GM04504 (cell line): Measurements from ENCODE around the gene HOXC9.

ENCODE experiments used
- DNase-seq: peaks from one replicate; pipeline ENCODE4 v3.0.0-alpha.2; 2012; ENCODE audit warnings: low read depth

The HOXC9 gene

GRCh38 chr12:53976172-53976822, 23.7 kb upstream of the HOXC9 start:
- DNase-seq, result peak; percentile 96

- no peak for DNase-seq
Observed at GRCh38 chr12:53976823-53977595, 23.0 kb upstream of the HOXC9 start.

- no peak for DNase-seq
Observed at GRCh38 chr12:53977596-53978445, 22.1 kb upstream of the HOXC9 start.

DNA sequence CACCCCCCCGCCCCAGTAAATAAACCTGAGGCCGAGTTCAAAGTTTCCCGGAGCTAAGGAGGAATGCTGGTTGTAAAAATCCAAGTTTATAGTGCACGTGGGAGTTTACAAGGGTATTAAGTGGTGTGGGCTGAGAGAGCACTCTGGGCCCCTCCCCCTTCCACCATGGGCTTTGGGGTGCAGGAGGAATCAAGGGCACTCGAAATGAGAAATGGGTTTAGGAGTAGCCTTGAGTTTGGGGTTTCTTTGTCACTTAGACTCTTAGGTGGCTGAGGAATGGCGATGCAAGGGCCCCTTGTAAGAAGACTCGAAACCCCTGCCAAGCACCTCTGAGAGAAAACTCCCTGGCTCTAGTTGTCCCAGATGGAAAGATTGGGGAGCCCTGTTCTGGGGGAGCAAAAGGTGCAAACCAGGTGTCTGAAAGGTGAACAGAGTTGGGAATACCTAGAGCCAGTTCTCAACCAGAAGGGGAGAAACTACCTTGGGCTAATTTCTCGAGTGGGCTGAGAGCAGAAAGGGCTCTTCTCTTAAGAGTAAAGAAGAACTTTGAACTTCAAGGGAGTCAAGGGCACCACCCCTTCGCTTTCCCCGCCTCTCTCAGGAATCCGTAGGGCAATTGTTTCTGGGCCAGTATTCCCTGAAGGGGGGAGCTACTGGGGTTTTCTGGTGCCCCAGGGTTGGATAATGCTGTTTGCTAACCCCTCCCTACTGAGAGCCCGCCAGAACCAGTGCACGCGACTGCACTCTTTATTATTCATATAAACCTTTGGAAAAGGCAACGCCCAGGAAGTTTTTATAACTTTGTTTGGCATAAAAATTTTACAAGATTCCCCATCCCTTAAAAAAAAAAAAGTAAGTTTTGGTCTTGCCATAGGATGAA, 21.2 kb upstream of the HOXC9 start:
- peak; percentile 95 for DNase-seq

DNA sequence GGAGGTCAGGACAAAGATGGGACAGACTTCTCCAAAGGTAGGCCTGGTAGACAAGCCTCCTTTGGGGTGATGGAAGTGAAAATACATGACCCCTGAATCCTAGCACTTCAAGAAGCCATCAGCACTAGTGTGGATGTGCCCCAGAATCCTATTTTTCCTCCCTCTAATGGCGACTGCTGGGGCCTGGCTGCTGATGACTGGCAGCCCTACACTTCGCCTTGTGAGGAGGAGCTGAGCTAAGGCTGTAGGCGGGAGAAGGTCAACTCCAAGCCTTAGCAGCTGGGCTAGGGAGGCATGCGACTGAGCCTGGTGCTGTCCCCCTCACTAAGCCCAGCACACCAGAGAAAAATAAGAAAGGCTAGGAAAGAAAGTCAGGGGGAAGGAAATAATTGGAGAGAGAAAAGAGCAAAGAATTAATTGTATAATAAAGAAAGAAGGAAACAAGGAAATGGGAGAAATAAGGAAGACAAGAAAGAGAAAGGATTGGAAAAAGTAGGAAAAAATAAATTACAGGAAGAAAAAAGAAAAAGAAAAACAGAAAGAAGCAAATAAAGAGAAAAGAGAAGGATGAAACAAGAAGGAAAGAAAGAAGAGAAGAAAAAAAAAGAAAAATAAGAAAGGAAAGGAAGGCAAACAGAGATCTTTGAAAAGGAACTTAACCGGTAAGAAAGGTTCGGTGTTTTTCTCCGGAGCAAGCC, 19.7 kb upstream of the HOXC9 start:
- DNase-seq, result no peak

DNA sequence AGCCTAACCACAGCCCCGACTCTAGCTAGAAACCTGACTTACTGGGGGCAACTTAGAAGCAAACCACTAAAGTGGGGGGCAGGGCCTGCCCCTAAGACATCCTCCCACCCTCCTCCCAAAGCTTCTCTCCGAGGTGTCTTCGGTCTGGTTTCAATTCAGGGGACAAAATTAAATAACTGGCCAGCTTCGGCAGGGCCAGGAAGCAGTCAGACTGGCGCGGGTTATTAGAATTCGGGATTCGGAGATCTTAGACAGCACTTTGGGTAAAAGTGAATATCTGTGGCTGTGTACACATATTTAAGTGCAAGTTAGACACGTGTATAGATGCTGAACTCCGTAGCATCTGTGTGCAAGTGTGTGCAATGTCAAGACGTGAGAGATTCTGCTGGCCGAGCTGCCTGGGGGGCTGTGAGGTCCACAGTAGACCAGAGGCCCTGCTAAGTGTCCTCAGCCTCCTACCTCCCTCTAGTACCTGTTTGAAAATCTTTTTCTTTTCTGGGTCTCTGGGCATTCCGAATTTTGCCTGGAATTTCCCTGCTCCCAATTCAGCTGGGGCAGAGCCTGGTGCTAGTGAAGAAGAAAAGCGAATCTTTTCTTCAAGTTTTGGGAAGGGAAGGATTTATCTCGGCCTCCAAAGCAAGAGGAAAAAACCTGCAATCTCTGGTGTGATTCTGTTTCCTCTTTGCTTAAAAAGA, 19.0 kb upstream of the HOXC9 start:
- no peak for DNase-seq

- DNase-seq, result no peak
Observed at GRCh38 chr12:53981634-53982565, 18.1 kb upstream of the HOXC9 start.

DNA sequence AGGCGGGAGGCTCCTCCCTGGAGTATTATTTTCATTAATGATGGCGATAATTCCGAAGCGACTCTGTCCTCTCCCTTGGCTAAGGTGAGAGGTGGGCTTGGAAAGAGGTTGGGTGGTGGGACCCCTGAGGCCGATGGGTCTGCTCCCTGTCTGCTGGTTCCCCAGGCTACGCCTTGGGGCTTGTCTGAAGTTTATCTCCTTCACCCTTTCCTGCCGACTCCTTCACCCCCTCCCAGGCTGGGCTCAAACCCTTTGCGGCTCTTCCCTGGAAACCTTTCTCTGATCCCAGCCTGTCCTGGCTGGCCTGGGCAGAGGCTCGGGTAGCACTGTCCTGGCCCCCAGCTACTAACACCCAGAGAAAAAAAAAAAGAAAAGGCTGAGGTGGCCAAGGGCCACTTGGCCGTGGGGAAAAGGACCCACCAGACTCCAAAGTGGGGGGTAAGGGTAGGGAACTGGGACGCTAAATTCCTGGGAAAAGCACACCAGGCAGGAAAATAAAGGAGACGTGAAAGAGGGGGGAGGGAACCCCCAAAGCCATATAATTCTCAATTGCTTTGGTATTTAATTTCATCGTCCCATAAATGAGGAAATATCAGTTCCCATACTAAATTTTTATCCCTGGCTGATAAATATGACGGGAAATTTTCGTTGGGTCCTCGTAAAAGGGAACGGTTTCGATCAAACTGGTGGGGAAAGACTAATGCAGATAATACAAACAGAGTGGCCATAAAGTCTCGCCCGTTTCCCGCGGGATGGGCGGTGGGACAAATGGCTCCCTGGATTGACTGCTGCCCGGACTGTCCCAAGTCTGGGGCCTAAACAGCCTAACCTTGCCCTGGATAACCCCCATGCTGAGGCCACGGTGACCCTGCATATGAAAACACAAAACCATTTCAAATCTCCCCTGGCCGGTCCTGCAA, 17.1 kb upstream of the HOXC9 start:
- no peak for DNase-seq

GRCh38 chr12:53983568-53983949, 16.4 kb upstream of the HOXC9 start:
- DNase-seq, result no peak

DNA sequence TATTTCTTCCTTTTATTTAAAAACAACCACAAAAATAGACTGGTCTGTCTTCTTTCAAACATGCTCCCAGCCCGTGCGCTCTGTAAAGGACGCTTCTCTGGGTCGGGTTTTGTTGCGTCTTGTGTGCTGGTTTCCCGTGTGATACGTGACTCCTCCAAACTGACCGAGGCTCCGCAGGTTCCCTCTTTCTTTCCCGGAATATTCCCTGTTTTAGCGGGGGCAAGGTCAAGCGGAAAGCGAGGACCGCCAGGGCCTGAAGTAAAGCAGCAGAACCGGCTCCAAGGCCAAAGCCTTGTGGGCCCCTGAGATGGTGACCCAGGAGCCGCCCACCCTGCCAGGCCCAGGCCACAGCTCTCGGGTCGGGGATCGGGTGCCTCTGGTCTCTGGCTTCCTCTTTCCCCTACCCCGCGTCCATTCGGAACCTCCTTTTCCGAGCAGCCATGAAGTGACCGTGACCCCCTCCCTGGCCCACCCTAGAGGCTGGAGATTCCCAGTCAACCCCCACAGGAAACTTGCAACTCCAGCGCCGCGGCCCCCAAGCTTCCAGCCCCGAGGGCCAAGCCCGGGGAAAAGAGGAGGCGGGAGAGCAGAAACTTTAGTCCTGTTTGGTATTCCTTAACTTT, 15.9 kb upstream of the HOXC9 start:
- no peak for DNase-seq

GRCh38 chr12:53984901-53985691, 14.9 kb upstream of the HOXC9 start, which contains the start of gene HOXC10:
Gene HOXC10, plus strand, starts transcription at chr12:53985146. Its CDS starts 114 bp downstream, at chr12:53985260.
- DNase-seq, result peak; percentile 98

DNA sequence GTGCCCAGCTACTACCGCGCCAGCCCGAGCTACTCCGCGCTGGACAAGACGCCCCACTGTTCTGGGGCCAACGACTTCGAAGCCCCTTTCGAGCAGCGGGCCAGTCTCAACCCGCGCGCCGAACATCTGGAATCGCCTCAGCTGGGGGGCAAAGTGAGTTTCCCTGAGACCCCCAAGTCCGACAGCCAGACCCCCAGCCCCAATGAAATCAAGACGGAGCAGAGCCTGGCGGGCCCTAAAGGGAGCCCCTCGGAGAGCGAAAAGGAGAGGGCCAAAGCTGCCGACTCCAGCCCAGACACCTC, 14.3 kb upstream of the HOXC9 start:
- DNase-seq, result no peak

DNA sequence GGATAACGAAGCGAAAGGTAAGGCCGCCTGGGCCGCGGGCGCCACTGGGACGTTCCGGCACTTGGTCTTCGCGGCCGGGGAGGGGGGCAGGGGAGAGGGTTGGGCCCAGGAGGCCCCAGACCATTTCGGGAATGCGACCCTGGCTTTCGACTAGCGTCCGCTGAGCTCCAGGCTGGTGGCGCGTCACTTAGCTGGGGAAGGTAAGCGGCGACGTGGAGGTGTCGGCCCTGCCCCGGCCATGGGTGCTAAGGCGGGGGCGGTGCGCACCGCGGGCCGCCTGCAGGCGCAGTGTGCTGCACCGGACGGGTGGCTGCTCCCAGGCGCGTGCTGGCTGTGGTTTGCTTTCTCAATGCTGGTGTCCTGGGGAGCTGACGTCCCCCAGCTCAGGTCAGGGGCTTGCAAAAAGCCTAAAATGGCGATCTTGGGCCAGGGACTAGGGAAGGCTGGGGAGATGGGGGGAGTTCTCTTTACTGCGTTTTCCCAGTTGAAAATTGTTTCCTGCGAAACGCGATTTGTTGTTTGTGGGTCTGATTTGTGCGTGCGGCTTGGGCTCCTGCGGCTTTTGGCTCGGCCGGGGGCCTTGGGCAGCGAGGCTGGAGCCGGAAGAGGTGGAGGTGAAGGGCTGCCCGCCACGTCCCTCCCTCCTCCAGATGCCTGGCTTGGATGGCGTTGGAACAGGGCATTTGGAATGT, 13.8 kb upstream of the HOXC9 start:
- DNase-seq, result no peak

- no peak for DNase-seq
Observed at GRCh38 chr12:53986686-53987483, 13.1 kb upstream of the HOXC9 start.

DNA sequence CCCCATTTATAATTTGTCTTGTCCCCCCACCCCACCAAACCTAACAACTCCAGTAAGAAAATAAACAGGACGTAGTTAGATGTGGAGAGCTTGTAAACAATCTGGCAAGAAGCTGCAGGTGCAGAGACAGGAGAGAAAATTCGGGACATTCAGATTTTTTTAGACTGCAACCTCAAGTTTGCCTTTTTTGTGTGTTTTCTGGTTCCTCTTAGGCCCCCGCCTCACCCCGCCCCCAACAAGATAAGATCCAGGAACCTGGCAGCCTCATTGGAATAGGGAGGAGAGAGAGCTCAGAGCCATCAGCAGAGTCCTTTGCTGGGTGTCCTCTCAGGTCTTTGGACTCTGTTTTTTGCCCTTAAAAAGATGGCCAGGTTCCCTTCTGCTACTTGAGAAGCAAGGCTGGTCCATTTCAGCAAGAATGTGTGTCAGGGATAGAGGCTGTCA, 12.2 kb upstream of the HOXC9 start:
- no peak for DNase-seq
